ENCODE results near the gene PSMD5. TPM values are rescaled to one million over a fixed set of nuclear protein-coding genes. Genes with fewer than 3 reads are reported as not detected.
"Not testable (repeated sequence)": the region's sequence is repeated elsewhere in the genome, so short reads cannot be mapped to it uniquely, and the experiment has no call there.

PSMD5 gene
- total RNA-seq, 1 experiment from 2014 or later, result 27.9 TPM

- in situ Hi-C loops (cut with HindIII; ENCODE audit: low sequenced_read_pairs), result no loop called here
Measured at GRCh38 chr9:120832807-120833206, 9.9 kb downstream of the PSMD5 start.

GRCh38 chr9:120830865-120831264 is 11.9 kb downstream of the PSMD5 start:
- DNase-seq (ENCODE audit: low spot score), result no peak
- in situ Hi-C loops (cut with HindIII; ENCODE audit: low sequenced_read_pairs), result no loop called here

More at GRCh38 chr9:120832807-120833206, 9.9 kb downstream of the PSMD5 start:
- no peak for DNase-seq (ENCODE audit: low spot score)

GRCh38 chr9:120830151-120830550 is 12.6 kb downstream of the PSMD5 start:
- no peak for DNase-seq (ENCODE audit: low spot score)
- in situ Hi-C loops (cut with HindIII; ENCODE audit: low sequenced_read_pairs), result no loop called here

- in situ Hi-C loops (cut with HindIII; ENCODE audit: low sequenced_read_pairs), result no loop called here
- no peak for DNase-seq (ENCODE audit: low spot score)
Measured at GRCh38 chr9:120829650-120830049, 13.1 kb downstream of the PSMD5 start.

GRCh38 chr9:120820095-120820494 is 22.6 kb downstream of the PSMD5 start:
- in situ Hi-C loops (cut with HindIII; ENCODE audit: low sequenced_read_pairs), result no loop called here
- DNase-seq (ENCODE audit: low spot score), result no peak

- in situ Hi-C loops (cut with HindIII; ENCODE audit: low sequenced_read_pairs), result no loop called here
Measured at GRCh38 chr9:120818595-120818994, 24.1 kb downstream of the PSMD5 start.

GRCh38 chr9:120815075-120815474 is 27.6 kb downstream of the PSMD5 start:
- in situ Hi-C loops (cut with HindIII; ENCODE audit: low sequenced_read_pairs), result no loop called here
- DNase-seq (ENCODE audit: low spot score), result no peak

More at GRCh38 chr9:120818595-120818994, 24.1 kb downstream of the PSMD5 start:
- DNase-seq (ENCODE audit: low spot score), result no peak

GRCh38 chr9:120808931-120809330 is 33.8 kb downstream of the PSMD5 start:
- DNase-seq (ENCODE audit: low spot score), result no peak
- in situ Hi-C loops (cut with HindIII; ENCODE audit: low sequenced_read_pairs), result no loop called here

- DNase-seq (ENCODE audit: low spot score), result no peak
- in situ Hi-C loops (cut with HindIII; ENCODE audit: low sequenced_read_pairs), result no loop called here
Measured at GRCh38 chr9:120807607-120808379, 34.9 kb downstream of the PSMD5 start.

GRCh38 chr9:120804784-120805363 is 37.8 kb downstream of the PSMD5 start:
- in situ Hi-C loops (cut with HindIII; ENCODE audit: low sequenced_read_pairs); DNase-seq (ENCODE audit: low spot score): not testable (repeated sequence)

- DNase-seq (ENCODE audit: low spot score), result no peak
- in situ Hi-C loops (cut with HindIII; ENCODE audit: low sequenced_read_pairs), result no loop called here
Measured at GRCh38 chr9:120801441-120801840, 41.3 kb downstream of the PSMD5 start.

GRCh38 chr9:120792898-120793765 is 49.6 kb downstream of the PSMD5 start, which contains the start of gene FBXW2:
FBXW2 (minus strand) TSS chr9:120793416; CDS start chr9:120788258, 5,158 bp downstream.
- in situ Hi-C loops (cut with HindIII; ENCODE audit: low sequenced_read_pairs), result no loop called here
- peak; percentile 90 for DNase-seq (ENCODE audit: low spot score)

- no peak for DNase-seq (ENCODE audit: low spot score)
- in situ Hi-C loops (cut with HindIII; ENCODE audit: low sequenced_read_pairs), result no loop called here
Measured at GRCh38 chr9:120791161-120791560, 51.6 kb downstream of the PSMD5 start.

- DNase-seq (ENCODE audit: low spot score), result no peak
- in situ Hi-C loops (cut with HindIII; ENCODE audit: low sequenced_read_pairs), result no loop called here
Measured at GRCh38 chr9:120787933-120788332, 54.8 kb downstream of the PSMD5 start.

- no peak for DNase-seq (ENCODE audit: low spot score)
- in situ Hi-C loops (cut with HindIII; ENCODE audit: low sequenced_read_pairs), result no loop called here
Measured at GRCh38 chr9:120783602-120784047, 59.1 kb downstream of the PSMD5 start.

- in situ Hi-C loops (cut with HindIII; ENCODE audit: low sequenced_read_pairs), result no loop called here
- no peak for DNase-seq (ENCODE audit: low spot score)
Measured at GRCh38 chr9:120781236-120781635, 61.5 kb downstream of the PSMD5 start.

GRCh38 chr9:120780367-120780766 is 62.4 kb downstream of the PSMD5 start:
- in situ Hi-C loops (cut with HindIII; ENCODE audit: low sequenced_read_pairs), result no loop called here
- no peak for DNase-seq (ENCODE audit: low spot score)

GRCh38 chr9:120779227-120779626 is 63.5 kb downstream of the PSMD5 start:
- in situ Hi-C loops (cut with HindIII; ENCODE audit: low sequenced_read_pairs), result no loop called here
- no peak for DNase-seq (ENCODE audit: low spot score)

- no peak for DNase-seq (ENCODE audit: low spot score)
- in situ Hi-C loops (cut with HindIII; ENCODE audit: low sequenced_read_pairs), result no loop called here
Measured at GRCh38 chr9:120778758-120779157, 64.0 kb downstream of the PSMD5 start.

GRCh38 chr9:120777229-120777628 is 65.5 kb downstream of the PSMD5 start:
- no peak for DNase-seq (ENCODE audit: low spot score)
- in situ Hi-C loops (cut with HindIII; ENCODE audit: low sequenced_read_pairs), result no loop called here
